HG03571 (cell line): ENCODE measurements around the gene XAGE3.
"Not testable (repeated sequence)": the region's sequence is repeated elsewhere in the genome, so short reads cannot be mapped to it uniquely, and the experiment has no call there.

Source experiments
- ATAC-seq: cut with Tn5 transposase; IDR thresholded peaks from one replicate; pipeline ENCODE4 v1.9.1; 2021; ENCODE audit not compliant: unreplicated experiment

Gene XAGE3

DNA sequence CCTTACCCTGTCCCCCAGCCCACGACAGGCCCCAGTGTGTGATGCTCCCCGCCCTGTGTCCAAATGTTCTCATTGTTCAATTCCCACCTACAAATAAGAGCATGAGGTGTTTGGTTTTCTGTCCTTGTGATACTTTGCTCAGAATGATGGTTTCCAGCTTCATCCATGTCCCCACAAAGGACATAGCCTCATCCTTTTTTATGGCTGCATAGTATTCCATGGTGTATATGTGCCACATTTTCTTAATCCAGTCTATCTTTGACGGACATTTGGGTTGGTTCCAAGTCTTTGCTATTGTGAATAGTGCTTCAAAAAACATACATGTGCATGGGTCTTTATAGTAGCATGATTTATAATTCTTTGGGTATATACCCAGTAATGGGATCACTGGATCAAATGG, 24.3 kb downstream of the XAGE3 start:
- not testable (repeated sequence) for ATAC-seq

DNA sequence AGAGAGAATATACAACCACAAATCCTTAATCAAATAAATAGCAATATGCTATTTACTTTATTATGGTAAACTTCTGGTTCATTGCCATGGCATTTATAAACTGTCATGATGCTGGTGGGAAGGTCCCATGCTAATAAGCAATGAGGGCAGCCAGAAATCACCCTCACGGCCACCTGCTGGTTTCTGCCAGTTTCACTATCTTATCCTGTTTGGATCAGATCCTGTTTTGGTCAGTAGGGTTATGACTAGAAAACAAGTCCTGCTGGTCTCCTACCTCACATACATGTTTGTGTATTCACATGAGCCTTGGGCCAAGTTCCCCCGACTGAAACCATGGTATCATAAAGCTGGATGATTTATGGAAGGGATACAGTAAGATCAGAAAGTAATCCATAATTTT, 28.7 kb downstream of the XAGE3 start:
- ATAC-seq = no peak

DNA sequence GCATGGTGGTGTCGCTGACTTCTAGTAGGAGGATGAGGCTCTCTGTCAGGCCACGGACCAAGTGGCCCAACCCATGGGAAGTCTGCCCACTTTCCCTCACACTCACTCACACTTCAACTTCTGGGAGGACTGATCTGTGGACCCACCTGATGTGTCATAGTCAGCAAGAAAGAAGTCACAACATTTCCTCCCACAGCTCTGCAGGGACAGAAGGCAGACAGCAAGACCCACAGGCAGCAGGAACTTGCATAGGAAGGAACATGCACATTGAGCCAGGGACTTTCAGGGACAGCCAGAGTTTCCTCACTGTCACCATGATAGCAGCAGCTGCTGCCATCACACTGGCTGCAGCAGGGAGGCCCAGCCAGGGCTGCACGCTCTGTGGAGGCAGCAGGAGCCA, 37.3 kb downstream of the XAGE3 start:
- ATAC-seq = no peak

DNA sequence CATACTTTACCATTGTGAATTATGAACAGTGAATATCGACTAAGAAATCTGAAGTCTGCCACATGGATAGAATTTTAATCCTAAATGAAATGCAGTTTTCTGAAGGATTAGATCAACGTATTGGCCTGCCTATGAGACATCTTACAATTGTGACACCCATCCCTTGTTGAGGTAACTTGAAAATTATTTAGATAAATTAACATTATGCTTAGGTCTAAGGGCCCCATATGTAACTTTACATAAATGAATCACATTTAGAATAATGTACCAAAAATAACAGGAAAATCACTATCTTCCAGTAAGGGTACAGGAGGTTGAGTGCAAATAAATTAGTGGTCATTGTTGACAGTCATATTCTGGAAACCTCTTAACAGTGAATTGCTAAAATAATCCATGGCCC, 43.3 kb downstream of the XAGE3 start:
- no peak for ATAC-seq

DNA sequence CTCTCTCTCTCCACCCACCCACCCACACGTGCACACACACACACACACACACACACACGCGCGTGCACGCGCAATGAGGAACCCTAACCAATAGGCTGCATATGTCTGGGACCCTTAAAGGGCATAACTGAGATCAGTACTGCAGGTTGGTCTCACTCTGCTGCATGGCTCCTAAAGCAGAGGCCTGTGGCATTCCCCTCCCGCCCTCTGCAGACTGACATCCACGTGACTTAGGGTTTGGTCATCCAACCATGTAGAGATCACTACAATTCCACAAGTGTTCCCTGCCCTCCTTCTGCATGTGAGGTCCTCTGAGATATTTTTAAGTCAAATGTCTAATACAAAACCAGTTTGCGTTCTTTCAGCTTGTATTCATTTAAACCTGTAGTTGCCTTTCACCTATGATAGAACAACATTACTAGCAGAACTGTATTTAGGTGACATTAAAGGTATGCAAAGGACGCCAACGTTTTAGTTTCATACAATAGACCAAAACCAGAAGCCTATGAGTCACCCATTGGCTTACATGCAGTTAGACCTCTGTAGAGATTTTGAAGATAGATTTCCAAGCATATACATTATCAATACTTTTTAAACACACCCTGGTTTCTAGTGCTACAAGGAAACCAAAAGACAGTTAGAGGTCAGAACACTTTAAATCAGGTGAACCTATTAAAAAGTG, 46.7 kb downstream of the XAGE3 start:
- no peak for ATAC-seq

DNA sequence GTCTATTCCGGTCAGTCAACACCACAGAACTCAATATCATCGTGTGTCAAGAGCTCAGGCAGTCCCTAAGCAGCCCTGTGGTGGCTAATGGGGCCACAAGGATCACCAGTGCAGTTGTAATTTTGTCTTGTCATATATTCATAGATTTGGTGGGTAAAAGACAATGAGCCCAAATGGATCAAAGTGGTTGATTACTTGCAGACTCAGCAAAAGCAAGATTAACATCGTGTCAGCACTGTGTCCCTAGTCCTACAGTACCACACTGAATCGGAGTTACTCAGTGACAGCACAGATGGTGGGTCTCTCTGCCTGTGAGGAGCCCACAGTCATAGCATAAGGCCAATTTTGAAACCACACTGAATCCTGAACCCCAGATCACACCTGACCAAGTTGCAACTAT, 48.1 kb downstream of the XAGE3 start:
- ATAC-seq = no peak
